ENCODE measurements around the gene GOLGA8T.
A peak's percentile ranks its signal among the peaks of the same experiment; 100 is the strongest.
"Not testable (repeated sequence)": the region's sequence is repeated elsewhere in the genome, so short reads cannot be mapped to it uniquely, and the experiment has no call there.

GOLGA8T gene, protein sequence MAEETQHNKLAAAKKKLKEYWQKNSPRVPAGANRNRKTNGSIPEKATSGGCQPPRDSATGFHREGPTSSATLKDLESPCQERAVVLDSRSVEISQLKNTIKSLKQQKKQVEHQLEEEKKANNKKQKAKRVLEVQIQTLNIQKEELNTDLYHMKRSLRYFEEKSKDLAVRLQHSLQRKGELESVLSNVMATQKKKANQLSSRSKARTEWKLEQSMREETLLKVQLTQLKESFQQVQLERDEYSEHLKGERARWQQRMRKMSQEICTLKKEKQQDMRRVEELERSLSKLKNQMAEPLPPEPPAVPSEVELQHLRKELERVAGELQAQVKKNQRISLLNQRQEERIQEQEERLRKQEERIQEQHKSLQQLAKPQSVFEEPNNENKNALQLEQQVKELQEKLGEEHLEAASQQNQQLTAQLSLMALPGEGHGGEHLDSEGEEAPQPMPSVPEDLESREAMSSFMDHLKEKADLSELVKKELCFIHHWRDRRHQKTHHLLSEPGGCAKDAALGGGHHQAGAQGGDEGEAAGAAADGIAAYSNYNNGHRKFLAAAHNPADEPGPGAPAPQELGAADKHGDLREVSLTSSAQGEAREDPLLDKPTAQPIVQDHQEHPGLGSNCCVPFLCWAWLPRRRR

DNA sequence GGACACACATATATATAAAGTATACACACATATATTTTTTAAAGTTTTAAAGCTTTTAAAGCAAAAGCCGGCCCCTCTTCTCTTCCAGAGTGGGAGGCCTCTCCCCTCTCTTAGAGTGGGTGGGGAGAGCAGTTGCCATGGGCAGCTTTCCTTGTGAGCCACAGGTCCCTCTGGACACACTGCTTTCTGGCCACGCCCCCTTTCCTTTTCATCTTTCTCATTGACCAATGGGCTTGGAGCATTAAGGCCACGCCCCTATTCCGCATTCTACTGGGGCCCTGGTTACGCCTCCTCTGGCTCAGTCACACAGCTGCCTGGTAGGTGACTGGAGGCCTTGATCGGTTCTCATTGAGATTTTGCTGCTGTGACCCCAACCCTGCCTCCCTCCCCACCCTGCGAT is at the start of gene GOLGA8T:
GOLGA8T (plus strand) TSS at position 301 of the 400 bp plus-strand sequence; CDS start at position 399, 98 bp downstream.
- not testable (repeated sequence) for DNase-seq

DNA sequence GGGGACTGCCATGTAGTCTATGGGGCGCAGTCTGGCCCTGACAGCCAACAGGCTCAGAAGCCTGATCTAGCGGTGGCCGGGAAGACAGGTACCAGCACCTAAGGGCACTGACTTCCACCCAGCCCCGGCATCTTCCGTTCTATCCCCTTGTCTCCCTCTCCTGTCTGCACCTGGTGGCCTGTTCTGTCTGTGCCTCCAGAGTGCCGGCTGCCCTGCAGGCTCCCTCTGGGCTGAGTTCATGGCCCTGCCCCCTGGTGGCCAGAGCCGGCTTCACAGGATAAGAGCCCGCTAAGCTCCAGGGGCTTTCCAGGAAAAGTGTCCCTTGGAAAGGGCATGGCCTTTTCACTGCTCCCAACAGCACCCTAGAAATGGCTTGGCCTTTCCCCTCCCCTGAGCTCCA is 37.0 kb upstream of the GOLGA8T start:
- DNase-seq, result not testable (repeated sequence)

DNA sequence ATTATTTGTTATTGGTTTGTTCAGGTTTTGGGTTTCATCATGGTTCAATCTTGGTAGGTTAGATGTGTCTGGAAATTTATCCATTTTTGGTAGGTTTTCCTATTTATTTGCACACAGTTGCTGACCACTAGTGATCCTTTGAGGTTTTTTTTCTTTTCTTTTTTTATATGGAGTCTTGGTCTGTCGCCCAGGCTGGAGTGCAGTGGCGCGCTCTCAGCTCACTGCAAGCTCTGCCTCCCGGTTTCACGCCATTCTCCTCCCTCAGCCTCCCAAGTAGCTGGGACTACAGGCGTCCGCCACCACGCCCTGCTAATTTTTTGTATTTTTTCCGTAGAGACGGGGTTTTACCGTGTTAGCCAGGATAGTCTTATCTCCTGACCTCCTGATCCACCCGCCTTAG is 32.0 kb upstream of the GOLGA8T start:
- DNase-seq, result not testable (repeated sequence)

DNA sequence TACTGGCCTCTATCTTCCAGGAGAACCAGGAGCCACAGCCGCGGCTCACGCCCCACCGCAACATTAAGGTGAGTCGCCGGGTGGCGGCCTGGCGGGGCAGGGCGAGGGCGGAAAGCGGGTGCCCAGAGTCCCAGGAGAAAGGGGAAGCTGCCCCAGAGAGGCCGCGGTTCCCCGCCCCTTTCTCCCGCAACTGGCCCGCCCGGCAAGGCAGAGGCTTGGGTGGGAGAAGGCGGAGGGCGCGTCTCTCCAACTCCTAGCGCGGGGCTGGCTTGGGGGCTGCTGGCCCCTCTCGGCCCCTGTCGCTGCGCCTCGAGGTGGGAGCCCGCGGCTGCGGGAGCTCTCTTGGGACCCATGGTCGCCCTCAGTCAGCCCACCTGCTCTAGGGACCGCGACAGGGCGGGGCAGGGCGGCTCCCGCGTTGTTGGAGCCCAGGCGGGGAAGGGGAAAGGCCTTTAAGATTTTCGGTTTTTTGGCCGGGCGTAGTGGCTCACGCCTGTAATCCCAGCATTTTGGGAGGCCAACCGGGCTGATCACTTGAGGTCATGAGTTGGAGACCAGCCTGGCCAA is 30.8 kb upstream of the GOLGA8T start:
- not testable (repeated sequence) for DNase-seq

DNA sequence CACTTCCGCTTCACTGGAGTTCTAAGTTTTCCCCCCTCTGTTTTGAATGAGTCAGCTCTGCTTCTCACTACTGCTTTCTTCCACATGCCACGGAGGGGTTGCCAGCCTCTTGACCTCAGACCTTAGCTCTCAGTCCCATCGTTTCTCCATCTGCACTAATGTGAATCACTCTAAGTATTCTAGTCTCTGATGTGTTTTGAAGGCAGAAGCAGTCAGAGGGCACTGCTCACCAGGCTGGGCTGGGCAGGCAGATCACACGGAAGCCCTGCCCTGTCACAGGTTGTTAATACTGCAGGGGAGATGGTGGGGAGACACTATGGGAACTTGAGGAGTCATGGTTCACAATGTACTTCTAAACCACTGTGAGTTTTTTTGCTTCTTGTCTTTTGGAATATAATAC is 24.3 kb upstream of the GOLGA8T start:
- DNase-seq, result not testable (repeated sequence)

DNA sequence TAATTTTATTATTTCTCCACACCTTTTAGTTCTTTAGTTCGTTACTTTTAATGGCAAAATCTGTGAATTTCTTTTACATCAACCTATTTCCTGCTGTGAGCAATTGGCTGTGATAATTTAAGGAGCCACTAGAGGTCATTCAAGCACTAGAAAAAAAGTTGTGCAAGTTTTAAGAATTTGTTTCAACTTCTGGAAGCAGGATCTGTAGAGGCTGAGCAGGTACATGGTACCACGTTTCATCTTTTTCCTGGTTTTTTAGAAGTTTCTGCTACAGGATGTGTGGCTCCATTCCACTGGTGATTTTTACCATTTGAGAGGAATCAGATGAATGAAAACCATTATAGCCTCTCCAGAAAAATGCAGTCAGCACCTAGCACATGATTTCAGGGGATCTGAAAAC is 4.8 kb upstream of the GOLGA8T start:
- DNase-seq, result not testable (repeated sequence)

DNA sequence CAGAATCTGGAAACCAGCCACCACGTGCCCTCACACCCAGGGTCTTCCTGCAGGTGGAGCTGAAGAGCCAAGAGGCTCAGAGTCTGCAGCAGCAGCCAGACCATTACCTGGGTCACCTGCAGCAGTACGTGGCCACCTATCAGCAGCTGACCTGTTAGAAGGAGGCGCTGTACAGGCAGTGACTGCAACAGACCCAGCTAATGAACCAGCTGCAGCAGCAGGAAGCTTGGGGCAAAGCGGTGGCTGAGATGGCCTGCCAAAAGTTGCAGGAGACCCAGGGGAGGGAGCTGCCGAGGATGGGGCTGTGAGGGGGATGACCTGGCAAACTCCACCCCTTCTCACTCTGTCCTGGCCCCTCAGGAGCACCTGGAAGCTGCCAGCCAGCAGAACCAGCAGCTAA is 8.4 kb downstream of the GOLGA8T start:
- DNase-seq, result not testable (repeated sequence)

DNA sequence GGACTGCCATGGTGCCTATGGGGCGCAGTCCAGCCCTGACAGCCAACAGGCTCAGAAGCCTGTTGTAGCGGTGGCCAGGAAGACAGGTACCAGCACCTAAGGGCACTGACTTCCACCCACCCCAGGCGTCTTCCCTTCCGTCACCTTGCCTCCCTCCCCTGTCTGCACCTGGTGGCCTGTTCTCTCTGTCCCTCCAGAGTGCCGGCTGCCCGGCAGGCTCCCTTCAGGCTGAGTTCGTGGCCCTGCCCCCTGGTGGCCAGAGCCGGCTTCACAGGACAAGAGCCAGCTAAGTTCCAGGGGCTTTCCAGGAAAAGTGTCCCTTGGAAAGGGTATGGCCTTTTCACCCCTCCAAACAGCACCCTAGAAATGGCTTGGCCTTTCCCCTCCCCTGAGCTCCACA is 15.0 kb downstream of the GOLGA8T start:
- not testable (repeated sequence) for DNase-seq

DNA sequence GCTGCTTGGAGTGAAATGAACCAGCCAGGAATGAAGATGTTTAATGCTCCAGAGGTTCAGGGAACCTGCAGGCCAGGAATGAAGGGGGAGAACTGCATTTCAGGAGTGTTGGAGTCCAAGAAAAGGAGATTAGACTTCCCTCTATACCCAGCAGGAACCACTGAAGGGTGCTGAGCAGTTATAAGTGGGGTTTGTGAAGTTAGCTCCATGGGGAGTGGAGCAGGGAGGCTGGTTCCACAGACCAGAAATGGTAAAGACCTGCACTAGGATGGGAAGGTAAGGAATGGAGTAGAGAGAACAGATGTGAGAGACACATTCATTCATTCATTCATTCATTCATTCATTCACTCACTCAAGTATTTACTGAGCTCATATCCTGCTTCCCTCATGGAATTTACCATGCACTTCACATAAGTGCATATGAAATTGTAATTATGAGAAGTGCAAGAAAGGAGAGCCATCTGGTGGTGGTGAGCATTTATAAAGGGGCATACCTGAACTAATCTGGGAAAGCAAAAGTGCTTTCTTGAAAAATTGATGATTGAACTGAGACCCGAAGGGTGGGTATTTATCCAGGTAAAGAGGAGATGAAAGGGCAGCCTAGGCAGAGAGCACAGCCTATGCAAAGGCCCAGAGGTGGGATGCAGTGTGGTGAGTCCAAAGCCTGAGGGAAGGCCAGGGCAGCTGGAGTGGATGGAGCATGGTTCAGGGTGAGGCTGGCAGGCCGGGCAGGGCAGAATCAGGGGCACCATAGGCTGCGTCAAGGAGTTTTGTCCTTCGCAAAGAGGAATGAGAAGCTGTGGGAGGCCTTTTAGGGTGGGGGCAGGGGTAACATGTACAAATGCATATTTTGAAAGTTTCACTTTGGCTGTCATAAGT is 27.9 kb downstream of the GOLGA8T start:
- not testable (repeated sequence) for DNase-seq

DNA sequence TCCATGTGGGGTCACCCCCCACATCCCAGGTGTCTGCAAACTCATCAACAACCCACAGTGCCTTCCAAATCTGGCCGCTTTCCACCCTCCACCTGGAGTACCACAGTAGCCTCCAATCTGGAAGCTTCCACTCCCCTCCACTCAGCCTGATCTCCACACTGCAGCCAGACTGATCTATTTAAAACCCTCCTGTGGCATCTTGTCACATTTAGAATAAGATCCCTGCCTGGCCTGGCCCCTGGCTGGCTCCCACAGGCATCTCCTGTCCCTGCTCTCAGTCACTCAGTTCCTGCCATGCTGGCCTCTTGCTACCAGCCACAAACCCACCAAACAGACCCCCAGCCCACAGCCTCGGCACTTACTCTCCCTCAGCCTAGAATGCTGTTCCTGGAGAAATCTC is 28.9 kb downstream of the GOLGA8T start:
- not testable (repeated sequence) for DNase-seq

DNA sequence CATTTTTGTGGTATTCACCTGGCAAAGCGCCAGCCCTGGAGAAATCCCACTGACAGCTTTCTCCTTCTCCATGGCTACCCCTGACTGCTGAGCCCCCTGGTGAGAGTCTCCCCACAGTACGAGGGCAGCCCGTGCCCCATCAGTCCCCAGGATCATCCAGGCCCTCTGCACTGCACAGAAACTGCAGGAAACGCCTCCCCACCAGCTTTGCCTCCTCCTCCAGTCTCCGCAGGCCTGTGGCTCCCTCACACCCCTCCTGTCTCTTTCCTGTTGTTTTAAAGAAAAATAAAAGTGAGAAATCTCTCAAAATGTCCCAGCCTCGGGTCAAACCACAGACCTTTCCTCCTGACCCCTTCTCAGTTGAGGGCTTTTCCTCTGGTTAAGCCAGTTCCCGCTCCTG is 29.4 kb downstream of the GOLGA8T start:
- not testable (repeated sequence) for DNase-seq

DNA sequence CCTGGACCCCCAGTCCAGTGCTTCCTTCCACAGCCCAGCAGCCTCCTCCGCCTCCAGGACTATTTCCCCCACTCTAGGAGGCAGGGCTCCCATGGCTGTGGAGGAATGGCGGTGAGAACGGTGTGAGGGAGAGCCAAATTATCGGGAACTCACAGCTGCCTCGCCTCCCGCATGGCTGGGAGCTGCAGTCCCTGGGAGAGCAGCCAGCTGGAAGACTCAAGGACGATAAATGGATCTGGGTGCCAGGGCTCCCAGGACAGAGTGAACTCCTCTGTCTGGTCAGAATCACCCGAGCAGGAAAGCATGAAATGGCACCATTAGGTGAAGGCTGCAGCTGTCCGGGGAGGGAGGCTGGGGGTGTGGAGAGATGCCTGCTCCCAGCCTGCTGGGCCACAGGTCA is 32.6 kb downstream of the GOLGA8T start:
- DNase-seq, result not testable (repeated sequence)

DNA sequence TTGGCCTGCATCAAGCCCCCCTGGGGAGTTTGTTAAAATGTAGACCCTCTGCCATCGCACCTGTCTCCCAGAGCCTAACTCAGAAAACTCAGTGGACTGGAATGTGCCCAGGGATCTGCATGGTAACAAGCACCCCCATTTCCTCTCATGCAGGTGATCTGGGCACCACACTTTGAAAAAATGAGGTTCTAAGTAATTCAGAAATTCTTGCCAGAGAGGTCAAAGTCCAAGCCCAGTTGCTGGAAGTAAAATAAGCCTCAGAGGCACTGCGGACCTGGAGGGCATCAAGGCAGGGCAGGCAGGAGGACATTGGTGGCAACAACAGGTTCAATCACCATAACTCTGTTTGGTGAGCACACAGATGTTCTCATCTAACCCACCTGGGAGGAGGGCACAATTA is 33.0 kb downstream of the GOLGA8T start:
- not testable (repeated sequence) for DNase-seq

DNA sequence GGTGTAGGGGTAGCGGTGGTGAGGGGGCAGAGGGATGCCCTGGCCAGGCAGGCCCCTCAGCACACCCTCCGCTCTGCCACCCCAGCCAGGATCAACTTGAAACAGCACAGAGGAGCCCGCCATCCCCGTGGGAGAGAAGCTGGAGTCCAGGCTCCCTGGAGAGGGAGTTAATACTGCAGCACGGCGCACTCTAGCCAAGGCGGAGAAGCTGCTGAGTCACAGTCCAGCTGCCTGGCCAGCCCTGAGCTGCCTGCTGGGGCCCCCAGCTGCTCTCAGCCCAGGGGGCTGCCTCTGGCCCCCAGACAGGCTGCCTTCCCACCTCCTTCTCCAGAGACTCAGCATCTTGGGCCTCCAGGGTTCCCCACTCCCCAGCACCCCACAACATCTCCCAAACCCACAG is 36.6 kb downstream of the GOLGA8T start:
- not testable (repeated sequence) for DNase-seq

DNA sequence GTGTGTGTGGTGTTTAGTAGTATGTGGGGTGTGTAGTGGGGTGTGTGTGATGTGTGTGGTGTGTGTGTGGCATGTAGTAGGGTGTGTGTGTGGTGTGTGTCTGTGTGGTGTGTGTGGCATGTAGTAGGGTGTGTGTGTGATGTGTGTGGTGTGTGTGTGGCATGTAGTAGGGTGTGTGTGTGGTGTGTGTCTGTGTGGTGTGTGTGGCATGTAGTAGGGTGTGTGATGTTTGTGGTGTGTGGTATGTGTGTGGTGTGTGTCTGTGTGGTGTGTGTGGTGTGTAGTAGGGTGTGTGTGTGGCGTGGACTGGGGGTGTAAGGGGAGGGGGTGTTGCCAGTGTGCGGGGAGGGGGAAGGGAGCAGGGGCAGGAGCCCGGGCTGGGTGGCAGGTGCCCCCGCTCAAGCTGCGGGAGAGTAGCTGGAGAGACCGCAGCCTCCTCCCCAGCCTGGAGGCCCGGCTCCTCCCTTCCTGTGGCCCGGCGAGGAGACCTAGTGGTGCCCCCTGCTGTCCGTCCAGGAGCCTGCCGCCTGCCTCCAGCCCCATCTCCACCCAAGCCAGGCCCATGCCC is 38.3 kb downstream of the GOLGA8T start:
- peak; percentile 61 for DNase-seq

DNA sequence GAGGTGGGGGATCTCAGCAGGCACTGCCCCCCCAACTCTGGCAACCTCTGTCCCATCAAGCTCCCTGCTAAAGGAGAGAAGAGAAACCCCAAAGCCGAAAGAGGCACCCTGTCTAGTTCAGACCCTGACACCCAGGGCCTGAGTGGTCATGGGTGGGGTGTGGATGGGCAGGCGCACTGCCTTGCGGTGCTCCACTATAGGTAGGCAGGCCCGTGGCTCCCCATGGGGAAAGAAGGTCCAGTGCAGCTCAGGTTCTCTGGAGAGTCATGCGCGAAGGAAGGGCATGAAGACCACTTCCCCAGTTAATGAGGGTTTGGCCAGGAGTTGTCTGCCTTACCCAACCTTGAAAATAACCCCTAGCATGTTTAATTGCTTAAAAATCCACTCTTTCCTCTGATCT is 40.4 kb downstream of the GOLGA8T start:
- DNase-seq, result not testable (repeated sequence)

DNA sequence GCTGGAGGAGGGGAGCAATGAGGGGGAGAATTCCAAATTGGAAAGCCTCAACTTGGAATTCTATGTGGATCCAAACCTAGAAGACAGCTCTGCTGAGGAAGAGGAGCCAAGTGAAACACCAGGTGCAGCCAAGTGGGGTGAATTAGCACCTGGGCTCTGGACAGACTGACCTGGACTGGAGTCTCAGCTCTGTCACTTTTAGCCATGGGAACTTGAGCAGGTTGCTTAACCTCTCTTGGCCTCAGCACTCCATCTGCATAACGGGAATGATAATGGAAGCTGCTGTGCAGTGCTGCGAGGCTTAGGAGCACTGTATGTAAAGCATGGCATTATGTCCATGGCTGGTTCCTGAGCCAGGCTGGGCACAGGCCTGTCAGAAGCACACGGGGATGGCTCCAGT is 41.8 kb downstream of the GOLGA8T start:
- not testable (repeated sequence) for DNase-seq

DNA sequence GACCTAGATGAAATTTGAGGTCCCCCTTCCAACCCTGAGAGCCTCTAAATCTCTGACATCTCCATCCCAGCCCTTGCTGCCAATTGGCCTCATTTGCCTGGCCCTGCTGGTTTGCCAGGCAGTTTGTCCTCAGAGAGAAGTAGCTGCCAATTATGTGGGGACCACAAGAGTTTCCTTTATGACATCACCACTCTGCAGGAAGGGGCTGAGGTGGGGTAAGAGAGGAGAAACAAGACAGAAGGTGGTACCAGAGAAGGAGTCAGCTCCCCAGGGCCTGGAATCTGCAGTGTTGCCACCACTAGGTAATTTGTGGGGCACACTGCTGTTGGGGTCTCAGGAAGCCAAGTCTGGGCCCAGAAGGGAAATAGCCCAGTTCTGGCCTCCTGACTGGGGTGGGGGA is 45.0 kb downstream of the GOLGA8T start:
- not testable (repeated sequence) for DNase-seq

DNA sequence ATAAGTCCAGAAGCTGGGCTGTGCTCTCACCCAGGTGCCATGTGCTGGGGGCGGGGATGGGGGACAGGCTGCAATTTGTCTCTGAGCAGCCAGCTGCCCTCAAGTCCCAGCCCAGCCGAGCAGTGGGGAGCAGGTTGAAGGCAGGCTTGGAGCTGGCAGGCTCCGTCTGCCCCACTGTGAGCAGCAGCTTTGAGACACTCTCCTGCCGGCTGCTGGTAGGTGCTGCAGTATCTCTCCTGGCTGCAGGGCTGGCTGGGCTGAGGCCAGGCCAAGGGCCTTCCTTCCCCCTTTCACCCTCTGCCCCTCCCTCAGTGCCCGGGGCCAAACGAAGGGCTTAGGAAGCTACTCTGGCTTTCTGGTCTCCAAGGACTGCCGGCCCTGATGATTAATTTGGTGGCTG is 50.6 kb downstream of the GOLGA8T start:
- DNase-seq, result not testable (repeated sequence)

DNA sequence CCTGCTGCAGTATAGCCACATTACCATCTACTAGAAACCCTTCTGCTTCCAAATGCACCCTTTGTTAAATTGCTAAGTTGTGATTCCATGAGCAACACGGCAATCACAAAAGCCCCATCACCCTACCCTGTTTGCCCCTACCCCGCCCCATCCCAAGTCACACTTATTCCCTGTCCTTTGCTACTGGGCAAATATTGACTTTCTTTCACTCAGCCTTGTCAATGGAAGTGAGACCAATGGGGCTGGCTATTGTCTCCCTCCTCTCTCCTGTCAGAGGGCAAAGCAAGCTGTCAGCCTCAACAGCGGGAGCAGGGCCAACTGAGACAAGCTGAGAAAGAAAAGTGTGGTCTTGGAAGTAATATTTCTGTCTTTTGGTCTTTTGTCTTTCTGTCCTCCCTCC is 52.6 kb downstream of the GOLGA8T start:
- DNase-seq, result not testable (repeated sequence)

DNA sequence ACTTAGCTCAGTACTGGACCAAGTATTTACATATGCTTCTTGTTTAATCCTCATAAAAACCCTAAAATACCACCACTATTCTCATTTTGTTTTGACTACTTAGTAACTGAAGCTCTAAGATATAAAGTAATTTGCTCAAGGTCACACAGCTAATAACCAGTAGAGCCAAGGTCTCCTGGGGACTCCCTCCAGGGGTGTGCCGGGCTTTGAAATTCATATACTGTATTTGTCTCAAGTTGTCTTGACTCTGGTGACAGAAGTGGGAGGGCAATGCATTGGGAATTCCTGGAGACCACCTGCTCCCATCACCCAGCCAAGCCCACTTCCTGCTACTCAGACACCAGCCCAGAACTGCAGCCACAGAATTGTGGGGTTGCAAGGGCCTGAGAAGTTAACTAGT is 54.9 kb downstream of the GOLGA8T start:
- DNase-seq, result not testable (repeated sequence)

DNA sequence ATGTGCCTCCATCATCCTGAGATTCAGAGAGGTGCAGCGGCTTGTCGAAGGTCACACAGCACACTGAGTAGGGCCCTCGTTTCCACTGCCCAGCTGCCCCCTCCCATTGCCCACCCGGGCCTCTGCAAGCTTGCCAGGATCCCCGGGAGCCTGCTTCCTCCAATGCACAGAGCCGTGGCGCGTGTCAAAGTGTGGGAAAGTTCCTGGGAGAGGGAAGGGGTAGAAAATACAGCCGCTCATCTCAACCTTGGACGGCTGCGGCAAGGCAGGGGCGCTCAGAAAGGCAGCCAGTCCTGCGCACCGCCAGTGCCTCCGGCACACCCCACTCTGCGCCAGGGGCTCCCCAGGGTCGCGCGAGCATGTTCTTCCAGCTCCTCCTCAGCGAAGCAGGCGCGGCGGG is 56.3 kb downstream of the GOLGA8T start:
- not testable (repeated sequence) for DNase-seq
